ENCODE results near the gene HRCT1.
"Not testable (repeated sequence)": the region's sequence is repeated elsewhere in the genome, so short reads cannot be mapped to it uniquely, and the experiment has no call there.

HRCT1 gene

GRCh38 chr9:35905912-35906679, at the start of gene HRCT1:
Gene HRCT1, plus strand, starts transcription at chr9:35906202. Its CDS starts 86 bp downstream, at chr9:35906288.
- DNase-seq (ENCODE audit: low read depth, low spot score) = no peak

GRCh38 chr9:35856206-35856605, 49.8 kb upstream of the HRCT1 start:
- DNase-seq (ENCODE audit: low read depth, low spot score) = no peak

- no peak for DNase-seq (ENCODE audit: low read depth, low spot score)
Measured at GRCh38 chr9:35856882-35857281, 49.1 kb upstream of the HRCT1 start.

GRCh38 chr9:35858458-35858857, 47.5 kb upstream of the HRCT1 start:
- DNase-seq (ENCODE audit: low read depth, low spot score) = no peak

GRCh38 chr9:35859310-35859989, 46.6 kb upstream of the HRCT1 start:
- DNase-seq (ENCODE audit: low read depth, low spot score) = no peak

GRCh38 chr9:35859990-35860339, 46.0 kb upstream of the HRCT1 start:
- DNase-seq (ENCODE audit: low read depth, low spot score) = no peak

GRCh38 chr9:35861161-35861897, 44.7 kb upstream of the HRCT1 start:
- DNase-seq (ENCODE audit: low read depth, low spot score) = no peak

GRCh38 chr9:35862328-35862727, 43.7 kb upstream of the HRCT1 start:
- no peak for DNase-seq (ENCODE audit: low read depth, low spot score)

- no peak for DNase-seq (ENCODE audit: low read depth, low spot score)
Measured at GRCh38 chr9:35863583-35863982, 42.4 kb upstream of the HRCT1 start.

GRCh38 chr9:35864695-35865255, 41.2 kb upstream of the HRCT1 start:
- DNase-seq (ENCODE audit: low read depth, low spot score) = no peak

GRCh38 chr9:35867538-35867937, 38.5 kb upstream of the HRCT1 start:
- no peak for DNase-seq (ENCODE audit: low read depth, low spot score)

GRCh38 chr9:35868933-35869332, 37.1 kb upstream of the HRCT1 start:
- DNase-seq (ENCODE audit: low read depth, low spot score) = no peak

- no peak for DNase-seq (ENCODE audit: low read depth, low spot score)
Measured at GRCh38 chr9:35869621-35870216, 36.3 kb upstream of the HRCT1 start.

GRCh38 chr9:35870351-35870923, 35.6 kb upstream of the HRCT1 start, which contains the start of gene OR13J1:
Gene OR13J1, minus strand, starts transcription at chr9:35870401. Its CDS starts 0 bp downstream, at chr9:35870401.
- DNase-seq (ENCODE audit: low read depth, low spot score) = no peak

GRCh38 chr9:35871545-35871944, 34.5 kb upstream of the HRCT1 start:
- no peak for DNase-seq (ENCODE audit: low read depth, low spot score)

- no peak for DNase-seq (ENCODE audit: low read depth, low spot score)
Measured at GRCh38 chr9:35872505-35872904, 33.5 kb upstream of the HRCT1 start.

- peak; percentile 62 for DNase-seq (ENCODE audit: low read depth, low spot score)
Measured at GRCh38 chr9:35882263-35882848, 23.6 kb upstream of the HRCT1 start.

- DNase-seq (ENCODE audit: low read depth, low spot score) = no peak
Measured at GRCh38 chr9:35882996-35883395, 23.0 kb upstream of the HRCT1 start.

- DNase-seq (ENCODE audit: low read depth, low spot score) = not testable (repeated sequence)
Measured at GRCh38 chr9:35884908-35885307, 21.1 kb upstream of the HRCT1 start.

- no peak for DNase-seq (ENCODE audit: low read depth, low spot score)
Measured at GRCh38 chr9:35891646-35892045, 14.4 kb upstream of the HRCT1 start.

- no peak for DNase-seq (ENCODE audit: low read depth, low spot score)
Measured at GRCh38 chr9:35892051-35892450, 14.0 kb upstream of the HRCT1 start.

Data from activated naive CD8-positive, alpha-beta T cell treated with anti-CD3 and anti-CD28 coated beads, Interleukin-2, amount 50 U/mL, for 16 hours (primary cell).